Astrocyte (in vitro differentiated cells and primary cell): ENCODE results near the gene PDE1C. TPM values are rescaled to one million over a fixed set of nuclear protein-coding genes. Genes with fewer than 3 reads are reported as not detected.

Experiments
- DNase-seq: peaks from one replicate; pipeline ENCODE4 v3.0.0-alpha.2; 2010; ENCODE audit warnings: low read depth
- FAIRE-seq: peaks from 2 replicates; lab custom pipeline; 2011; peaks lifted over from hg19 to GRCh38; lab: Jason Lieb, UNC
- H2AFZ ChIP-seq: 2 replicates; pipeline ENCODE4 v1.6.0; 2012; ENCODE audit warnings: low read depth, low read length, inconsistent platforms
- H3K27ac ChIP-seq: 2 replicates; pipeline ENCODE4 v1.5.1; 2011; ENCODE audit warnings: low read depth, low read length, inconsistent platforms
- H3K27me3 ChIP-seq: 2 replicates; pipeline ENCODE4 v1.6.0; 2011; ENCODE audit warnings: low read length, inconsistent platforms; ENCODE audit not compliant: insufficient read depth
- H3K36me3 ChIP-seq: 2 replicates; pipeline ENCODE4 v1.5.1; 2011; ENCODE audit warnings: low read length, inconsistent platforms; ENCODE audit not compliant: insufficient read depth
- H3K4me1 ChIP-seq: 2 replicates; pipeline ENCODE4 v1.5.1; 2011; ENCODE audit warnings: low read length, inconsistent platforms; ENCODE audit not compliant: insufficient read depth
- H3K4me2 ChIP-seq: 2 replicates; pipeline ENCODE4 v1.6.0; 2012; ENCODE audit warnings: low read length, inconsistent platforms
- H3K4me3 ChIP-seq: 2 replicates; pipeline ENCODE4 v1.5.1; 2011; ENCODE audit warnings: low read depth, mild to moderate bottlenecking, low read length, inconsistent platforms; ENCODE audit not compliant: insufficient read depth
- H3K79me2 ChIP-seq: 2 replicates; pipeline ENCODE4 v1.6.0; 2012; ENCODE audit warnings: mild to moderate bottlenecking, low read length, inconsistent platforms; ENCODE audit not compliant: insufficient read depth
- H3K9ac ChIP-seq: 2 replicates; pipeline ENCODE4 v1.6.0; 2012; ENCODE audit warnings: mild to moderate bottlenecking, low read length, inconsistent platforms
- H3K9me3 ChIP-seq: 2 replicates; pipeline ENCODE4 v1.5.1; 2012; ENCODE audit warnings: low read depth, mild to moderate bottlenecking, low read length, inconsistent platforms; ENCODE audit not compliant: insufficient read depth
- H4K20me1 ChIP-seq: 2 replicates; pipeline ENCODE4 v1.6.0; 2012; ENCODE audit warnings: low read length, inconsistent platforms; ENCODE audit not compliant: insufficient read depth
- H3K27ac Mint-ChIP-seq: one replicate; pipeline ENCODE4 v1.8.0; 2021; ENCODE audit warnings: mild to moderate bottlenecking, mixed read lengths; ENCODE audit not compliant: unreplicated experiment
- H3K27me3 Mint-ChIP-seq: one replicate; pipeline ENCODE4 v1.8.0; 2021; ENCODE audit warnings: low read depth, mixed read lengths; ENCODE audit not compliant: unreplicated experiment
- H3K36me3 Mint-ChIP-seq: one replicate; pipeline ENCODE4 v1.8.0; 2021; ENCODE audit warnings: low read depth, mixed read lengths; ENCODE audit not compliant: unreplicated experiment
- H3K4me1 Mint-ChIP-seq: one replicate; pipeline ENCODE4 v1.8.0; 2021; ENCODE audit warnings: low read depth, mixed read lengths; ENCODE audit not compliant: unreplicated experiment
- H3K4me3 Mint-ChIP-seq: one replicate; pipeline ENCODE4 v1.8.0; 2021; ENCODE audit warnings: mild to moderate bottlenecking, moderate library complexity, mixed read lengths; ENCODE audit not compliant: unreplicated experiment
- H3K9me3 Mint-ChIP-seq: one replicate; pipeline ENCODE4 v1.8.0; 2021; ENCODE audit warnings: mild to moderate bottlenecking, mixed read lengths; ENCODE audit not compliant: unreplicated experiment
- CTCF ChIP-seq: IDR thresholded peaks from 2 replicates; pipeline ENCODE4 v1.5.1; 2011; ENCODE audit warnings: low read depth, mild to moderate bottlenecking, inconsistent platforms, low read length, moderate library complexity; ENCODE audit not compliant: insufficient read depth
- EZH2 ChIP-seq: IDR thresholded peaks from 2 replicates; pipeline ENCODE4 v1.6.1; 2012; ENCODE audit warnings: mild to moderate bottlenecking, low read length, inconsistent platforms; ENCODE audit not compliant: insufficient read depth
- total RNA-seq: library from RNA; stranded (reverse); gene quantifications from 2 replicates; pipeline ENCODE4 v1.2.1, GENCODE V29; 2021

PDE1C gene
- total RNA-seq, 1 donor from 2014 or later: 31.6 TPM

GRCh38 chr7:31858055-31858454, 212.2 kb downstream of the PDE1C start:
- no peaks in the 10 kb centered on the region for H3K4me1 ChIP-seq
- H3K27ac ChIP-seq: no peak overlapping the region
- no peaks in the 10 kb centered on the region for H3K79me2 ChIP-seq
- Mint-ChIP-seq H3K9me3 (no peaks in the 10 kb centered on the region), H3K27me3 (no peaks in the 10 kb centered on the region), H3K27ac (no peak overlapping the region), H3K4me3 (no peak overlapping the region), H3K4me1 (peaks cover 3% of the 10 kb centered on the region), H3K36me3 (no peaks in the 10 kb centered on the region)
- H3K9ac ChIP-seq: no peak overlapping the region
- no peak overlapping the region for H3K4me3 ChIP-seq
- H3K4me2 ChIP-seq: no peak overlapping the region
- H3K27me3 ChIP-seq: no peaks in the 10 kb centered on the region
- FAIRE-seq (no peak), DNase-seq (no peak)
- TF ChIP-seq CTCF: no peak
- TF ChIP-seq EZH2: no peak
- no peaks in the 10 kb centered on the region for H4K20me1 ChIP-seq
- H3K9me3 ChIP-seq: no peaks in the 10 kb centered on the region
- no peak overlapping the region for H2AFZ ChIP-seq
- no peaks in the 10 kb centered on the region for H3K36me3 ChIP-seq

- Histone ChIP-seq H3K36me3 (no peaks in the 10 kb centered on the region), H3K4me1 (no peaks in the 10 kb centered on the region), H3K4me3 (no peak overlapping the region), H3K27me3 (no peaks in the 10 kb centered on the region), H2AFZ (no peak overlapping the region), H4K20me1 (no peaks in the 10 kb centered on the region), H3K9ac (no peak overlapping the region), H3K9me3 (no peaks in the 10 kb centered on the region), H3K79me2 (no peaks in the 10 kb centered on the region), H3K4me2 (no peak overlapping the region), H3K27ac (no peak overlapping the region)
- FAIRE-seq (no peak), DNase-seq (no peak)
- Mint-ChIP-seq H3K4me1 (peaks cover 3% of the 10 kb centered on the region), H3K36me3 (no peaks in the 10 kb centered on the region), H3K27me3 (no peaks in the 10 kb centered on the region), H3K9me3 (no peaks in the 10 kb centered on the region), H3K4me3 (no peak overlapping the region), H3K27ac (no peak overlapping the region)
- no peak for TF ChIP-seq CTCF
- no peak for TF ChIP-seq EZH2
Observed at GRCh38 chr7:31857172-31857571, 213.0 kb downstream of the PDE1C start.

DNA sequence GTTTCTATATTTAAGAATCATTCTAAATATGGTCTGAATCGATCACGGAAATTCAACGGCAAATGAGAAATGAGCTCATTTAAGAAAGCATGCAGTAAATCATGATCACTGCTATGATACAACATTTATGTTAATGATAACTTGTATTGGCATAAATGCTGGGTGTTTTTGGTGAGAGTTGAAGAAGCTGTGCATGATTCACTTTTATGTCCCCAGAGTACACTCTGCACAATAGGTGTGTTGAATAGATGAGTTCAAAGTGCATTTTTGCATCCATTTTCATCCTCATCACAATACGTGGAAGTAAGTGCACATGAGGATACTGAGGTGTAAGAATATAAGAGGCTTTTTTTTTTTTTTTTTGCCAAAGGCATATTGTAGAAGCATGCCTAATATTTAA, 213.9 kb downstream of the PDE1C start:
- Mint-ChIP-seq H3K9me3 (no peaks in the 10 kb centered on the region), H3K4me1 (peaks cover 3% of the 10 kb centered on the region), H3K27ac (no peak overlapping the region), H3K36me3 (no peaks in the 10 kb centered on the region), H3K27me3 (no peaks in the 10 kb centered on the region), H3K4me3 (no peak overlapping the region)
- Histone ChIP-seq H3K9me3 (no peaks in the 10 kb centered on the region), H2AFZ (no peak overlapping the region), H3K27ac (no peak overlapping the region), H3K4me1 (no peaks in the 10 kb centered on the region), H3K36me3 (no peaks in the 10 kb centered on the region), H3K9ac (no peak overlapping the region), H3K79me2 (no peaks in the 10 kb centered on the region), H3K4me3 (no peak overlapping the region), H4K20me1 (no peaks in the 10 kb centered on the region), H3K27me3 (no peaks in the 10 kb centered on the region), H3K4me2 (no peak overlapping the region)
- DNase-seq (no peak), FAIRE-seq (no peak)
- no peak for TF ChIP-seq EZH2
- no peak for TF ChIP-seq CTCF
